HepG2 (cell line): ENCODE results near the gene DDX18. TPM values are rescaled to one million over a fixed set of nuclear protein-coding genes. Genes with fewer than 3 reads are reported as not detected.
A peak's percentile ranks its signal among the peaks of the same experiment; 100 is the strongest.

ENCODE experiments used
- EP300 ChIP-seq, 3 experiments: sonication (generic) in 1 of 3; formaldehyde crosslinking in 1 of 3; IDR thresholded peaks; 2 replicates each; pipeline versions ENCODE4 v1.5.1 to v1.6.1; 2011 to 2020; ENCODE audit warnings: low read depth in 2 of 3, low read length in 2 of 3, borderline replicate concordance in 1 of 3, improper control_type of control experiment in 1 of 3, mild to moderate bottlenecking in 1 of 3, missing genetic modification reagents in 1 of 3, moderate library complexity in 1 of 3
- FOSL2 ChIP-seq: sonication (generic); formaldehyde crosslinking; IDR thresholded peaks from 2 replicates; pipeline ENCODE4 v1.4.0; 2020; ENCODE audit warnings: missing genetic modification reagents
- HOMEZ ChIP-seq: IDR thresholded peaks from 2 replicates; pipeline ENCODE4 v1.6.1; 2016; ENCODE audit warnings: low read depth
- NFE2L1 ChIP-seq: sonication (generic); formaldehyde crosslinking; IDR thresholded peaks from 2 replicates; pipeline ENCODE4 v1.4.0; 2020; ENCODE audit warnings: missing genetic modification reagents, mild to moderate bottlenecking, borderline replicate concordance
- NKX3-1 ChIP-seq: sonication (generic); formaldehyde crosslinking; IDR thresholded peaks from 2 replicates; pipeline ENCODE4 v1.5.0; 2020; ENCODE audit warnings: missing genetic modification reagents
- PAF1 ChIP-seq: IDR thresholded peaks from 2 replicates; pipeline ENCODE4 v1.6.1; 2016; ENCODE audit warnings: missing genetic modification reagents, missing compliant biosample characterization
- PAXIP1 ChIP-seq: sonication (generic); formaldehyde crosslinking; conservative IDR thresholded peaks from 2 replicates; pipeline ENCODE4 v1.4.0; 2020; ENCODE audit warnings: mild to moderate bottlenecking, missing genetic modification reagents, moderate library complexity
- PHF8 ChIP-seq: sonication (generic); formaldehyde crosslinking; IDR thresholded peaks from 2 replicates; pipeline ENCODE4 v1.5.0; 2020; ENCODE audit warnings: missing genetic modification reagents
- SMARCC2 ChIP-seq: fragments of 450-650 bp; IDR thresholded peaks from 2 replicates; pipeline ENCODE4 v1.6.1; 2017; ENCODE audit warnings: antibody characterized with exemption, mild to moderate bottlenecking
- SRSF9 ChIP-seq: fragments of 200-400 bp; formaldehyde crosslinking; IDR thresholded peaks from 2 replicates; pipeline ENCODE4 v1.6.1; 2018; ENCODE audit warnings: borderline replicate concordance, mild to moderate bottlenecking, low read depth, low read length; ENCODE audit not compliant: insufficient read depth, poor library complexity, severe bottlenecking
- SRY ChIP-seq: sonication (generic); formaldehyde crosslinking; IDR thresholded peaks from 2 replicates; pipeline ENCODE4 v1.8.0; 2022; ENCODE audit warnings: mild to moderate bottlenecking, missing genetic modification reagents
- TCF7 ChIP-seq: sonication (generic); IDR thresholded peaks from 2 replicates; pipeline ENCODE4 v1.6.1; 2016; ENCODE audit warnings: antibody characterized with exemption, low read depth
- ZBTB43 ChIP-seq: sonication (generic); formaldehyde crosslinking; conservative IDR thresholded peaks from 2 replicates; pipeline ENCODE4 v1.4.0; 2020; ENCODE audit warnings: missing genetic modification reagents
- ZNF160 ChIP-seq: sonication (generic); formaldehyde crosslinking; IDR thresholded peaks from 2 replicates; pipeline ENCODE4 v1.8.0; 2022; ENCODE audit warnings: mild to moderate bottlenecking, inconsistent platforms, missing genetic modification reagents
- ZNF205 ChIP-seq: IDR thresholded peaks from 2 replicates; pipeline ENCODE4 v1.6.1; 2018; ENCODE audit warnings: missing biosample characterization, missing genetic modification reagents
- ZNF337 ChIP-seq: sonication (generic); formaldehyde crosslinking; IDR thresholded peaks from 2 replicates; pipeline ENCODE4 v1.5.1; 2020; ENCODE audit warnings: missing genetic modification reagents, low read depth, mild to moderate bottlenecking, borderline replicate concordance
- ZNF614 ChIP-seq: IDR thresholded peaks from 2 replicates; pipeline ENCODE4 v1.6.1; 2018; ENCODE audit warnings: missing biosample characterization, missing genetic modification reagents, inconsistent platforms, borderline replicate concordance
- ZNF619 ChIP-seq: sonication (generic); formaldehyde crosslinking; IDR thresholded peaks from 2 replicates; pipeline ENCODE4 v1.4.0; 2020; ENCODE audit warnings: mild to moderate bottlenecking, missing genetic modification reagents
- ZNF776 ChIP-seq: sonication (generic); formaldehyde crosslinking; IDR thresholded peaks from 2 replicates; pipeline ENCODE4 v1.4.0; 2020; ENCODE audit warnings: mild to moderate bottlenecking, missing genetic modification reagents
- ZNF790 ChIP-seq: sonication (generic); formaldehyde crosslinking; IDR thresholded peaks from 2 replicates; pipeline ENCODE4 v1.8.0; 2022; ENCODE audit warnings: missing genetic modification reagents, mild to moderate bottlenecking, borderline replicate concordance
- polyA plus RNA-seq, 8 experiments: library from polyadenylated mRNA; depleted of rRNA in 3 of 8; stranded (reverse) in 7 of 8; unstranded in 1 of 8; fragments of >200 nt; fragmentation: Illumina TruSeq in 4 of 8; extraction: Trizol in 4 of 8; gene quantifications; 2 replicates each; pipeline versions ENCODE4 v1.2.1 to v1.2.3, GENCODE V29; 2011 to 2016; ENCODE audit warnings: low read depth in 4 of 8, missing spikeins in 1 of 8, mixed read lengths in 1 of 8; ENCODE audit not compliant: insufficient read depth in 1 of 8
- total RNA-seq, 5 experiments: library from RNA; depleted of rRNA; stranded (reverse); fragments of >200 nt; fragmentation: Illumina TruSeq; extraction: Trizol; gene quantifications; 2 replicates each; pipeline ENCODE4 v1.2.3, GENCODE V29; 2016; ENCODE audit warnings: low read depth in 1 of 5
- TF ChIP-seq, protein P1 (sequence below): sonication (generic); formaldehyde crosslinking; IDR thresholded peaks from 2 replicates; pipeline ENCODE4 v1.5.0; 2020; ENCODE audit warnings: missing genetic modification reagents
- TF ChIP-seq, protein P2 (sequence below): sonication (generic); formaldehyde crosslinking; IDR thresholded peaks from 2 replicates; pipeline ENCODE4 v1.8.0; 2022; ENCODE audit warnings: mild to moderate bottlenecking, missing genetic modification reagents, borderline replicate concordance

Gene DDX18
- total and polyA plus RNA-seq, 2 of the 13 experiments (the other 11 are each of a cell fraction or from before 2014, with no cell fraction given), result 64.0 to 134 TPM

DNA sequence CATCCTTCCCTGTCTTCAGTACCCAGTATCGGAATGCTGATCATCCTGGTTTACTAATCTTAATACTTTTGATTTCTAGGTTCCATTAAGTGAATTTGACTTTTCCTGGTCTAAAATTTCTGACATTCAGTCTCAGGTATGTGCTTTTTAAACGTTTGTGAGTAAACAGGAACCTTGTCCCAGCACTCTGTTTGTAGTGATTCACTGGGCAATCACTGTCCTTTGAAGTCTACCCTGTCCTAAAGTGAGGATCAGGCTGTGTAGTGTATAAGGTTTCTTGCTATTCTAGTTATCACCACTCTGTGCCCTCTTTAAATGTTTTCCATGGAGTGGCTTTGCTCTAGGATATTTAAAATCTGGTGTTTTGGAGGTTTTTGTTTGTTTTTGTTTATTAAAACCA, 14.4 kb downstream of the DDX18 start (continued):
- peak; percentile 73 for TF ChIP-seq PAXIP1 (CRISPR knock-in tag)
- TF ChIP-seq SRY (CRISPR knock-in tag), result no peak
- no peak for TF ChIP-seq ZNF337
- TF ChIP-seq, protein P1, sequence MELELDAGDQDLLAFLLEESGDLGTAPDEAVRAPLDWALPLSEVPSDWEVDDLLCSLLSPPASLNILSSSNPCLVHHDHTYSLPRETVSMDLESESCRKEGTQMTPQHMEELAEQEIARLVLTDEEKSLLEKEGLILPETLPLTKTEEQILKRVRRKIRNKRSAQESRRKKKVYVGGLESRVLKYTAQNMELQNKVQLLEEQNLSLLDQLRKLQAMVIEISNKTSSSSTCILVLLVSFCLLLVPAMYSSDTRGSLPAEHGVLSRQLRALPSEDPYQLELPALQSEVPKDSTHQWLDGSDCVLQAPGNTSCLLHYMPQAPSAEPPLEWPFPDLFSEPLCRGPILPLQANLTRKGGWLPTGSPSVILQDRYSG (CRISPR knock-in tag), result no peak
- peak in 1 of 2 experiments; percentile 25; a peak in 1 of 4 replicates for TF ChIP-seq EP300 (IDR thresholded peaks at IDR 0.05; ENCODE audit: low read depth in 2 of 2, low read length in 2 of 2)
- no peak for TF ChIP-seq EP300 (CRISPR knock-in tag; IDR thresholded peaks at IDR 0.05; ENCODE audit: borderline replicate concordance)
- TF ChIP-seq HOMEZ (CRISPR knock-in tag), result 0 out of 2 replicates have a peak, but pooled peaks have one; percentile 7
- no peak for TF ChIP-seq SRSF9
- TF ChIP-seq, protein P2, sequence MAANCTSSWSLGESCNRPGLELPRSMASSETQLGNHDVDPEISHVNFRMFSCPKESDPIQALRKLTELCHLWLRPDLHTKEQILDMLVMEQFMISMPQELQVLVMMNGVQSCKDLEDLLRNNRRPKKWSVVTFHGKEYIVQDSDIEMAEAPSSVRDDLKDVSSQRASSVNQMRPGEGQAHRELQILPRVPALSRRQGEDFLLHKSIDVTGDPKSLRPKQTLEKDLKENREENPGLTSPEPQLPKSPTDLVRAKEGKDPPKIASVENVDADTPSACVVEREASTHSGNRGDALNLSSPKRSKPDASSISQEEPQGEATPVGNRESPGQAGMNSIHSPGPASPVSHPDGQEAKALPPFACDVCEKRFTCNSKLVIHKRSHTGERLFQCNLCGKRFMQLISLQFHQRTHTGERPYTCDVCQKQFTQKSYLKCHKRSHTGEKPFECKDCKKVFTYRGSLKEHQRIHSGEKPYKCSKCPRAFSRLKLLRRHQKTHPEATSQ (CRISPR knock-in tag), result no peak
- no peak for TF ChIP-seq ZNF160 (CRISPR knock-in tag)
- no peak for TF ChIP-seq ZBTB43 (CRISPR knock-in tag)
- TF ChIP-seq SMARCC2, result peak; percentile 11; the same call in 1 of the 2 replicates
- TF ChIP-seq ZNF776 (CRISPR knock-in tag), result no peak
- no peak for TF ChIP-seq ZNF619 (CRISPR knock-in tag)
- no peak for TF ChIP-seq NFE2L1 (CRISPR knock-in tag)
- TF ChIP-seq ZNF205, result no peak
- no peak for TF ChIP-seq NKX3-1 (CRISPR knock-in tag)
- TF ChIP-seq PAF1, result no peak
- no peak for TF ChIP-seq ZNF790 (CRISPR knock-in tag)
- peak; percentile 73 for TF ChIP-seq FOSL2 (CRISPR knock-in tag)
- TF ChIP-seq ZNF614, result no peak
- TF ChIP-seq TCF7, result peak; percentile 78
- TF ChIP-seq PHF8 (CRISPR knock-in tag), result no peak
